Stimulated activated CD8-positive, alpha-beta memory T cell treated with anti-CD3 and anti-CD28 coated beads, Interleukin-4, amount 100 ng/mL, for 1 hour (primary cell): ENCODE measurements around the gene GRB10.

ENCODE experiments used
- DNase-seq, 2 donors: peaks; one replicate each; pipeline ENCODE4 v3.0.0-alpha.2; 2020; ENCODE audit warnings: low read depth in 2 of 2, low spot score in 1 of 2

GRB10 gene

GRCh38 chr7:50657912-50658311 lies 124.8 kb downstream of the GRB10 start:
- no peak for DNase-seq

- DNase-seq, result no peak
These were observed 125.3 kb downstream of the GRB10 start for GRCh38 chr7:50657341-50657873.

- no peak for DNase-seq
These were observed 126.4 kb downstream of the GRB10 start for GRCh38 chr7:50656141-50656895.

- no peak for DNase-seq
These were observed 127.2 kb downstream of the GRB10 start for GRCh38 chr7:50655490-50655889.

DNA sequence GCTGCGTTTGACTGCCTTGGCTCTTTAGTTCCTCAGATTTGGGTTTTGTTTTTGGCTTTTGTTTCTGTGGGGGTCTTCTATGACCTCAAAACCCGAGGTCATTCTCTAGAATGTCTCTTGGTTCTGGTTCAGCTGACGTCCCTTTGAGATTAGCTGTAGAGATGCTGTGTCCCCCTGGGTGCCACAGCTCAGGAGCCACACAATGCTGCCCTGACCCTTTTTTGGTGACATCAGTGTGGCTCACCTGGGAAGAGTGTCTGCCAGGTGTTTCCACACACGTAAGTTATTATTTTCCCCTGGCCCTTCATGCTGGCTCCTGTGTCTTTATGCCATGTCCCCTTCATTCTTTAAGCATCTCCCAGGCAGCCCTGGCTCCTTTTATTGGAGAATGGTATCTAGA lies 127.7 kb downstream of the GRB10 start:
- no peak for DNase-seq

DNA sequence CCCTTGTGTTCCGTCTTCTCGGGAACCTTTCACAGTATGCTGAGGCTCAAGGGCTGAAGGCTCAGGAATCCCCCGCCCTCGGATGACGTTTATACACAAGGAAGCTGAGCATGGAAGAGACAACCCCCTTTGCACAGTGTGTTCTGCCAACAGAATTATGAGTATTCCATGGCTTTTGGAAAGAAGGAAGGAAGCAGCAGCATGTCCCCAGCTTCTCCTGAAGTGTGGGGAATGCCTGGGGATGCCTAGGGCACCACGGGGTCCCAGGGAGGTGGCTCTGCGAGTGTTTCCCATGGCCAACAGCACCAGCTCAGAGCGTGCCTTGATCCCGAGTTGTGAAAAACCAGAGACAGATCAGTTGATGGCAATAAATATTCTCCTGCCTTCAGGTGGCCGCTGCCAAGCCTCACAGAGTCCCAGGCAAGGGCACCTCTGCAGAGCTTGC lies 128.7 kb downstream of the GRB10 start:
- DNase-seq, result no peak

GRCh38 chr7:50653126-50653864 lies 129.4 kb downstream of the GRB10 start:
- DNase-seq, result no peak

- DNase-seq, result no peak
These were observed 130.1 kb downstream of the GRB10 start for GRCh38 chr7:50652400-50653125.

GRCh38 chr7:50651271-50651989 lies 131.3 kb downstream of the GRB10 start:
- no peak for DNase-seq

- DNase-seq, result no peak
These were observed 132.5 kb downstream of the GRB10 start for GRCh38 chr7:50650057-50650664.

GRCh38 chr7:50649259-50649885 lies 133.3 kb downstream of the GRB10 start:
- DNase-seq, result no peak

DNA sequence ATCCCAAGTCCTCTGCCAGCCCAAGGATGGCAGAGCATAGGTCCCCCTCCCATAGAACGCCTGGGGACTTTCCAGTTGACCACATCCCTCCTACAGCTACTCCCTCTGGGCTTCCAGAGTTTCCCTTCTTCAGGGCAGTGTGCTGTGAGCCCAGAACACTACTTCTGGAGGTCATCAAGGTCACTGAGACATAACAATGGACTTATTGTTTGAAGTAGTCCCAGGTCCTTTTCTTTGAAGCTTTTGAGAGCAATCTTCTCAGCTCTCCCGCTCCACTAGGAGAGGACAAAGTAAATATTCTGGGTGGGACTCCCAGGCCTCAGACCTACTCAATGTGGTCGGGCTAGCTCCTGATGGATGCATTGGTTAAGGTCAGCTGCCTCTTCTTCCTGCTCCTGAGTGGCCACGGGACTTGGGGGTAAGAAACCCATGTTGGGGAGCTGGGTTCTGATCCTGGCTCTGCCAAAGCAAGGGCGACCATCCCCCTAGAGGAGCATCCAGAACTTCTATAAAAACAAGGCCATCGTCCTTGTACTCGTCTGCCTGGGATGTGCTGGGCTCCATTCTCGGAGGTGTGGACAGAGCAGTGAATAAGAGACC lies 134.0 kb downstream of the GRB10 start:
- DNase-seq, result no peak

DNA sequence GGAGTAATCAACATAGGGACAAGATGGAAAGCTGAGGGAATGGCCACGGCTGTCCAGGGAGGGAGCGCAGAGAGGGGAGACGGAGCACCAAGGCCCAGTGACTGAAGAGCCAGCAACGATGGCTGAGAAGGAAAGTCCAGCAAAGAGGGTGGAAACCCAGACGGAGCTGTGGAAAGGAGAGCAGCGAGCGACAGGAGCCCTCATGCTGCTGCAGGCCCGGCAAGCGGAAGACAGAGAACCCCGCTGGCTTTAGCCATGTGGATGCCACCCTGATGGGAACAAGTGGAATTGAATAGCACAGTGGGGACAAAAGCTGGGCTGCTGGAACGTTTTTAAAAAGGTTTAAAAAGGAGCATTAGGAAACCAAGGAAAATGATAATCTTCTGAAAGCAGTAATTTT lies 134.6 kb downstream of the GRB10 start:
- DNase-seq, result no peak

GRCh38 chr7:50647286-50647980 lies 135.3 kb downstream of the GRB10 start:
- DNase-seq, result no peak

GRCh38 chr7:50646069-50646468 lies 136.6 kb downstream of the GRB10 start:
- no peak for DNase-seq

DNA sequence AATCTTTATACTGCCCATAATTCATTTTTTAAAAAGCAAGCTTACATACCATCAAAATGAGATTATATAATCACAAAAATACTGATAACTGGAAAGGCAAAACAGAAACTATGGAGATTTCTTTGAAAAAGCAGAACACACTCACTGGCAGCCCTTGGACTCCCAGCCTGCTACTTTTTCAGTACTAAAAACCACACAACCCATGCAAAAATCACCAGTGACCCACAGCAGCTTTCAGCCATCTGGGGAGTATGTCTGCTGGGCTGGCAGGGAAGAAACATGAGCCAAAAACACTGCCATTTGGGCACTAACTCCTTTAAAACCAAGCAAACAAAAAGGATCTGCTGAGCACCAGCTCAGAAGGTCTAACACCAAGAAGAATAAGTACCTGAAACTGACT lies 137.5 kb downstream of the GRB10 start:
- DNase-seq, result no peak

DNA sequence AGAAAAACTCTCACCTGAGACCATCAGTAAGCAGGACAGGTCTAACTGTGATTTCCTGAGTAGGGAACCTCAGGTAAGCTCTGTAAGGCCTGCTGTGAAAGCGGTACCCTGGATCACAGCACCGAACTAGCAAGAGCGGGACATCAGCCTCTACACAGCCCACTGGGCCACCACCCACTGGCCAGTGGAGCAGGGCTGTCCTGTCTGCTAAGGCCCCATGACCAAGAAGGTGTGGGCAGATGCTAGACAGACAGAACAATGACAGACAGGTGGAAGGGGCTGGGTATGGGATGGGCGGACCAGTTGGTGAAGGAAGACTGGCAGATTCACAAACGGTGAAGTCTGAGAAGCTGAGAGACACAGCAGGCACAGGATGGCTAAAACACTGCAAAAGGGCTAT lies 138.1 kb downstream of the GRB10 start:
- no peak for DNase-seq

DNA sequence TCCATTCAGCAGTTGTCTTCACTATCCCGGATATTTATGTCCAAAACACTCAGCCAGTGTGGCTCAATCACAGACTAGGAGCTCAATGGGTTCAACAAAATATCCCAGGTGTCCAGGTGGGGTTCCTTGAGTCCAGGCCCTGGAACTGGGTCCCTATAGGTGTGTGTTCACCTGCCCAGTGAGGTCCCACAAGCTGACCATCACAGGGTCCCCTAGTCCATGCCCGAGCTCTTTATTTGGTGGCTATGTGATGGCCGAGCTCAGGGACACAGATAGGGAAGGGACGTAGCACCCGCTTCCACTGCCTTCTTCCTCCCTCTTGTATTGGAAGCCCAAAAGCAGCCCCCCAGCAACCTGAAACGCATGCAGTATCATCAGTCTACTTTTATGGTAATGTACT lies 138.6 kb downstream of the GRB10 start:
- DNase-seq, result no peak
